ENCODE measurements around the gene PEAR1.

DNA sequence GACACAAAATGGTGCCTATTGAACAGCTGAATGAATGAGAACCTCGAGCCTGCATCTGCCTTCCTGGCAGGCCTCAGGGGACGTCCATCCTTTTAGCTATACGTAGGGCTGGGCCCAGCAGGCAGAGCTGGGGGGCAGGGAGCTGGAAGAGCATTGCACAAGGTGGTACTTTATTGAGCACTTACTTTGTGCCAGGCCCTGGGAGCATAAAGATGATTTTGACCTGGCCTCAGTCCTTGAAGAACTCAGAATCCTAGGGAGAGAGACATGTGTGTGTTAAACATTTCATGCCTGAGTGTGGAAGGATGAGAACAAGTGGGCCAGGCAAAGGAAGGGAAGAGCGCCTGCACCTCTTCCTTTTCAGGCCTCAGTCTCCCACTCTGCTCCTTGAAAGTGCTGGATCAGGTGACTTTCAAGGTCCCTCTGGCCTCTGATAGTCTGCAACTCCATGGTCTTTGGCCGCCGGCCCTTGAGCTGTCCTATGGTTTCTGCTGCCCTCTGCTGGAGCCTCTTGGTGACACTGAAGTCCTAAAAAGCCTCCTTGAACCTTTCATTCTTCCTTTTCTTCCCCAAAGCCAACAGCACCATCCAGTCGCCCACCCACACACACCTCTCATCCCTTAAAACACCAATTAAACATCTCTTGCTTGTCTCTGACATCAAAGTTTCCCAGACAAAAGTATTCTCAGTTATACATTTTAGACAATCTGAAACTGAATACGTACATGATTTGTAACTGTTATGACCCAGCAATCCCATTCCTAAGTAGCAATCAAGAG lies 3.5 kb upstream of the PEAR1 start:
- TF ChIP-seq, protein P1, sequence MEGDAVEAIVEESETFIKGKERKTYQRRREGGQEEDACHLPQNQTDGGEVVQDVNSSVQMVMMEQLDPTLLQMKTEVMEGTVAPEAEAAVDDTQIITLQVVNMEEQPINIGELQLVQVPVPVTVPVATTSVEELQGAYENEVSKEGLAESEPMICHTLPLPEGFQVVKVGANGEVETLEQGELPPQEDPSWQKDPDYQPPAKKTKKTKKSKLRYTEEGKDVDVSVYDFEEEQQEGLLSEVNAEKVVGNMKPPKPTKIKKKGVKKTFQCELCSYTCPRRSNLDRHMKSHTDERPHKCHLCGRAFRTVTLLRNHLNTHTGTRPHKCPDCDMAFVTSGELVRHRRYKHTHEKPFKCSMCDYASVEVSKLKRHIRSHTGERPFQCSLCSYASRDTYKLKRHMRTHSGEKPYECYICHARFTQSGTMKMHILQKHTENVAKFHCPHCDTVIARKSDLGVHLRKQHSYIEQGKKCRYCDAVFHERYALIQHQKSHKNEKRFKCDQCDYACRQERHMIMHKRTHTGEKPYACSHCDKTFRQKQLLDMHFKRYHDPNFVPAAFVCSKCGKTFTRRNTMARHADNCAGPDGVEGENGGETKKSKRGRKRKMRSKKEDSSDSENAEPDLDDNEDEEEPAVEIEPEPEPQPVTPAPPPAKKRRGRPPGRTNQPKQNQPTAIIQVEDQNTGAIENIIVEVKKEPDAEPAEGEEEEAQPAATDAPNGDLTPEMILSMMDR (IDR thresholded peaks at IDR 0.05; ENCODE audit: low read depth, low read length) = peak; percentile 95
- TF ChIP-seq EZH2phosphoT487 (IDR thresholded peaks at IDR 0.05; ENCODE audit: low read depth) = no peak
